ENCODE data around the gene IL32.

GRCh38 chr16:3059041-3059722 lies 6.3 kb upstream of the IL32 start:
- TF ChIP-seq CTCF (IDR thresholded peaks at IDR 0.05) (peak; percentile 94), EZH2 (IDR thresholded peaks at IDR 0.05; ENCODE audit: borderline replicate concordance, insufficient read depth, low read depth, low read length, poor library complexity, severe bottlenecking) (no peak)
